Measurements from ENCODE around the gene CTNNB1.

The CTNNB1 gene

DNA sequence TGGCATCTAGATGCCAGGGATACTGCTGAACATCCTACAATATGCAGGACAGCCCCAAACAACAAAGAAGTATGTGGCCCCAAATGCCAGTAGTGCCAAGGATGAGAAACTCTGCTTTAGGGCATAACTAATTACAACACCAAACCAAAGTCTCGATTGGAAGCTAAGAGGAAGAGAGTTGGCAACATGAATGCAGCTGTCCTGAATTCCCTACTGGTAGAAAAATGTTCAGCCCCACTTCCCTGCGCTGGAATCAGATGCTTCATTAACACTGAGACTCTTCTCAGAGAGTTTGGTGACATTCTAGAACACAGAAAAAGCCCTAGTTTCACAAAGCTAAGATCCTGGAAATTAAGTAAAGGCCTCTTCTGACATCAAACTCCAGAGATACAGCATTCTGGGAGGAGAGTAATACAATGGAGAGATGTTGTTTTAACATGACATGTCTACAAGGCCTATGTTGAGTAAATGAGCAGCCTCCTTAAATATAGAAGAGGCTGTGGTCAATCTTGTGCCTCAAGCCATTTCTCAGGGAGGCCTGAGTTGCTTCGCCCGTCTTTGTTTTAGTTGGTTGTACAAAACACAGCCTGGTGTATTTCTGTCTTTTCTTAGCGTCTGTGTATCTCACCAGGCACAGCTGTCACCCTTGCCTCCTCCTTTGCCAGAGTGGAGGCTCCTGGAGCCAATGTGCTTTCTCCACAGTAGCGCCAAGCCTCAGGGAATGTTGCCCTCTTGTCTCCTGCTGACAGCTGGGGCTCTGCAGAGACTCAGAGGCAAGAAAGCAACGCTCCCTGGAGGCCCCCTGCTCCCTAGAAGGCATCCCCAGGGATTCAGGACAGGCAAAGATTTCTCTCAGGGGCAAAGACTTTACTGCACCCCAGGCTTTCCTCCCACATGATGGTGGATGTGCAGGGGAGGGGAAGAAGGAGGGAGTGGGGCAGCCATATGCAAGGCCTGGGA is 25.1 kb upstream of the CTNNB1 start:
- Histone ChIP-seq H3K9me3 (ENCODE audit: control insufficient read depth, low read depth, low read length) (no peaks in the 10 kb centered on the region), H3K36me3 (ENCODE audit: control insufficient read depth, low read depth, low read length) (no peaks in the 10 kb centered on the region), H3K4me1 (ENCODE audit: control insufficient read depth, low read depth, low read length) (no peaks in the 10 kb centered on the region), H3K27me3 (ENCODE audit: control insufficient read depth, insufficient read depth, low read length) (no peaks in the 10 kb centered on the region), H3K27ac (ENCODE audit: low read length) (no peak overlapping the region), H3K4me3 (ENCODE audit: low read length) (no peak overlapping the region), H3K9ac (ENCODE audit: low read length) (no peak overlapping the region)

DNA sequence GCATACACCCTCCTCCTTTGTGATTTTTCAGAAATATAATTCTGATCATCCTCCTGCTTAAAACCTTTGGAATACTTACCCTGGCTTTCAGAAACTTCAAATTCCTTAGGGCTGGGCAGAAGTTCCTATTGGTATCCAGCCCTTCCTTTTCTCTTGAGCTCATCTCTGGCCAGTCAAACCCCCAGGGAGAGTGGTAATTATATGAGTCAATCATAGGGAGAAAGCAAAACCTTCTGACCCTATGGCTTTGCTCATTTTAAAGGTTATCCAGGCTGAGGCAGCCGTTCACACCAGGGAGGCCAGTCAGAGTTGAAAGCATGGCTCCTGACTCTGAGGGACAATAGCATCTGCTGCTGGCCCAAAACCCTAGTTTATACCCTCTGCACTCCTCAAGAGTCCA is 23.9 kb upstream of the CTNNB1 start:
- no peaks in the 10 kb centered on the region for H3K9me3 ChIP-seq (ENCODE audit: control insufficient read depth, low read depth, low read length)
- H3K36me3 ChIP-seq (ENCODE audit: control insufficient read depth, low read depth, low read length): no peaks in the 10 kb centered on the region
- H3K9ac ChIP-seq (ENCODE audit: low read length): no peak overlapping the region
- no peak overlapping the region for H3K4me3 ChIP-seq (ENCODE audit: low read length)
- no peaks in the 10 kb centered on the region for H3K27me3 ChIP-seq (ENCODE audit: control insufficient read depth, insufficient read depth, low read length)
- H3K27ac ChIP-seq (ENCODE audit: low read length): no peak overlapping the region
- no peaks in the 10 kb centered on the region for H3K4me1 ChIP-seq (ENCODE audit: control insufficient read depth, low read depth, low read length)

DNA sequence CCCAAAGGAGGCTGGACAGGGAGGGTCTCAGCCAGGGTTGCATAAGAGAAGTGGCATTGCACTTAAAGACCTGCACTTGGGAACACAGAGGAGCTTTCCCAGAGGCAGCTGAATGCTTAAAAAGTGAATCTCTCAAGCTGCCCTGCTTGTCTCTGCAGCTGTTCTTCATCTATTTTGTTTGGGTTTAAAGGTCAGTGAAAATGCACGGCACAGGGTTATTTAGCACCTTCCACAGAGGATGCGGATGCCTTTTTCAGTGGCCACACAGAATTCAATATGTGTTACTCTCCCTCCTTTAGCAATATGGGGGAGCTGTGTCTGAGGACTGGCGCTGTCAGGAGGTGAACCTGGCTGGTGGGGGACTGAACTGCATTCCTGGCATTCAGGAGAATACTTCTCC is 22.7 kb upstream of the CTNNB1 start:
- no peak overlapping the region for H3K27ac ChIP-seq (ENCODE audit: low read length)
- H3K9me3 ChIP-seq (ENCODE audit: control insufficient read depth, low read depth, low read length): no peaks in the 10 kb centered on the region
- H3K36me3 ChIP-seq (ENCODE audit: control insufficient read depth, low read depth, low read length): no peaks in the 10 kb centered on the region
- no peak overlapping the region for H3K4me3 ChIP-seq (ENCODE audit: low read length)
- no peaks in the 10 kb centered on the region for H3K27me3 ChIP-seq (ENCODE audit: control insufficient read depth, insufficient read depth, low read length)
- no peak overlapping the region for H3K9ac ChIP-seq (ENCODE audit: low read length)
- no peaks in the 10 kb centered on the region for H3K4me1 ChIP-seq (ENCODE audit: control insufficient read depth, low read depth, low read length)

DNA sequence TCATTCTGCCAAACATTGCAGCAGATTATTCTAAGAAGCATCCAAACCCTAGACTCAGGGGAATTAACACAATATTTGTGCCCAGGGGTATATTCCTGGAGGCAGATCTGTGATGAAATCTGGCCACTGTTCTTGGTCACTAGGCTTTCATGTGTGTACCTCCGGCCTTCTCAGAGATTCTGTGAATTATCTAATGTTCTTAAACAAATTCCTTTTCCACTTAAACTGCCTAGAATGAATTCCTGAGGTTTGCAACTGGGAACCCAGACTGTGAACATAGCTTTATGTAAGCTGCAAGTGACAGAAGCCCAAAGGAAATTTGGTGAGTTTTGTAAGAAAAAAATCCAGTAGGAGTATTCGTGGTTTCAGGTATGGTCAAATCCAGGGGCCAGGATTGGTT is 20.7 kb upstream of the CTNNB1 start:
- Histone ChIP-seq H3K27ac (ENCODE audit: low read length) (no peak overlapping the region), H3K4me3 (ENCODE audit: low read length) (no peak overlapping the region), H3K4me1 (ENCODE audit: control insufficient read depth, low read depth, low read length) (no peaks in the 10 kb centered on the region), H3K36me3 (ENCODE audit: control insufficient read depth, low read depth, low read length) (no peaks in the 10 kb centered on the region), H3K27me3 (ENCODE audit: control insufficient read depth, insufficient read depth, low read length) (no peaks in the 10 kb centered on the region), H3K9ac (ENCODE audit: low read length) (no peak overlapping the region), H3K9me3 (ENCODE audit: control insufficient read depth, low read depth, low read length) (no peaks in the 10 kb centered on the region)

DNA sequence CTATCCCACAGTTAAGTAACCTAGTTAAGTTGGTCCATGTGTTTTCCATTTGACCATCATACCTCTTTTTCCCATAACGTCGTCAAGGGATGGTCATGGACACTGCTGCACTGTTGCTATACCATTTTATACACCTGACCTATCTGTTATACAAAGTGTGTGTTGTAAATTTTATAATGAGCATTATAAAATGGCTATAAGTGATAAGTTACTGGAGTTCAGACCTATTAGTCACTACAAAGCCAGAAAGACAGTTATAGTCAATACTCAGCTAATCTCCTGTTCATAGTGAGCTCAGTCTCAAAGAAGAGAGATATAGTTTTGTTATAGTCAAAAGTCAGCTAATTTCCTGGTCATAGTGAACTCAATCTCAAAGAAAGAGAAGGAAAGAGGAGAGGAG is 18.9 kb upstream of the CTNNB1 start:
- Histone ChIP-seq H3K4me3 (ENCODE audit: low read length) (no peak overlapping the region), H3K36me3 (ENCODE audit: control insufficient read depth, low read depth, low read length) (no peaks in the 10 kb centered on the region), H3K9ac (ENCODE audit: low read length) (no peak overlapping the region), H3K4me1 (ENCODE audit: control insufficient read depth, low read depth, low read length) (no peaks in the 10 kb centered on the region), H3K27me3 (ENCODE audit: control insufficient read depth, insufficient read depth, low read length) (no peaks in the 10 kb centered on the region), H3K9me3 (ENCODE audit: control insufficient read depth, low read depth, low read length) (no peaks in the 10 kb centered on the region), H3K27ac (ENCODE audit: low read length) (no peak overlapping the region)

DNA sequence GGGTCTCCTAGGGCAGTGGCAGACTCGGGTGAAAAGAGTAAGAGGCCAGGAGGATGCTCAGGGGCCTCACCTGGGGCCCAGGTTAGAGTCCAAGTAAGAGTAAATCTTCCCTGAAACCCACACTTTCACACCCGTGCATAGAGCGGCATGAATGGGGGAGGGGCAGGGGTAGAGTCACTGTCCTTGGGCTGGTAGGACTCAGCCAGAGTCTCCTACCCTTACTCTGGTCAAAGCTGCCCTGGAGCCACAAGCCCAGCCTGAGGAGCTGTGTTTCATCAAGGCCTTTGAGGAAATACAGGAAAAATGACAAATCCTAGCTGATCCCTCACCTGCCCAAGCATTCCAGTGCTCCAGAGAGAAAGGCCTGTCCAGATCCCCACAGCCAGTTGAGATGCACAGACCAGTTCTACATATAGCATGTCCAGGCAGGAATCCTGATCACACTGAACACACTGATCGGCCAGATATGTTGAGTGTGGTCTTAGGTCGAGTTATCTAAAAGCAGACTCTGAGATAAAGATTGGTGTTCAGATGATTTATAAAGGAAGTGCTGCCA is 16.7 kb upstream of the CTNNB1 start:
- no peak overlapping the region for H3K4me3 ChIP-seq (ENCODE audit: low read length)
- H3K36me3 ChIP-seq (ENCODE audit: control insufficient read depth, low read depth, low read length): no peaks in the 10 kb centered on the region
- no peaks in the 10 kb centered on the region for H3K27me3 ChIP-seq (ENCODE audit: control insufficient read depth, insufficient read depth, low read length)
- no peaks in the 10 kb centered on the region for H3K9me3 ChIP-seq (ENCODE audit: control insufficient read depth, low read depth, low read length)
- no peak overlapping the region for H3K9ac ChIP-seq (ENCODE audit: low read length)
- no peaks in the 10 kb centered on the region for H3K4me1 ChIP-seq (ENCODE audit: control insufficient read depth, low read depth, low read length)
- H3K27ac ChIP-seq (ENCODE audit: low read length): no peak overlapping the region

DNA sequence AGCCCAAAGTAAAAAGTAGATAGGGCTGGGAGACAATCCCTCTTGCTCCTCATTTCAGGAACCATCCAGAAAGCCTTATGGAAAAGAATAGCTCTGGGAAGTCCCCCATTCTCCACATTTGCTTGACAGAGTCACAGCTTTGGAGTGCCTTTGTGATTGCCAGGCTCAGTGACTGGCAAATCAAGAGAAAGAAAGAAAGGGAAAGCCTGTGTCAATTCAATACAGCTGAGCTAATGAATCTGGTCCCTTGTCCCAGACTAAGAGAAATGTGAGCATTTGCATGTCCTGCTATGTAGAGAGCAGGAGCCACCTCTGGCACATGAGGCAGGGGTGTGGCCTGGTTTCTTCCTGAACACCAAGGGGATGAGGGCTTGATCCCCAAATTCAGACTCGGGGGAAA is 14.9 kb upstream of the CTNNB1 start:
- H3K27me3 ChIP-seq (ENCODE audit: control insufficient read depth, insufficient read depth, low read length): no peaks in the 10 kb centered on the region
- H3K36me3 ChIP-seq (ENCODE audit: control insufficient read depth, low read depth, low read length): no peaks in the 10 kb centered on the region
- H3K4me1 ChIP-seq (ENCODE audit: control insufficient read depth, low read depth, low read length): no peaks in the 10 kb centered on the region
- H3K27ac ChIP-seq (ENCODE audit: low read length): no peak overlapping the region
- no peaks in the 10 kb centered on the region for H3K9me3 ChIP-seq (ENCODE audit: control insufficient read depth, low read depth, low read length)
- H3K4me3 ChIP-seq (ENCODE audit: low read length): no peak overlapping the region
- H3K9ac ChIP-seq (ENCODE audit: low read length): no peak overlapping the region

DNA sequence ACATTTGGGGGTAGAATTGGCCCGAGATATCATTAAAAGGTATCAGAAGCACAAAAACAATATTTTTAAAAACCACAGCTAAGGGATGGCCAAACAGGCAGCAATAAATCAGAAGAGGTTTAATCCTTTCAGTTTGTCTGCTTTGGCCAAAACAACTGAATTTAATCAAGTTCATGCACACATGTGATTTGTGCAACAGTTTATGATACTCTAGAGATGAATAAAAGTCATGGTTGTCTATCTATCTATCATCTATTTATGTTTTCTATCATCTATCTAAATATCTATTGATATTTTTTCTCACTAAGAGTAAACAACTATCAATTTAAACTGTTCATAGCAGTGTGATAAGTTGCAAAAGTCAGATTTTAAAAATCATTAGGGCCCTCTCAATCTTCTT is 13.0 kb upstream of the CTNNB1 start:
- Histone ChIP-seq H3K4me3 (ENCODE audit: low read length) (no peak overlapping the region), H3K27me3 (ENCODE audit: control insufficient read depth, insufficient read depth, low read length) (no peaks in the 10 kb centered on the region), H3K27ac (ENCODE audit: low read length) (no peak overlapping the region), H3K4me1 (ENCODE audit: control insufficient read depth, low read depth, low read length) (no peaks in the 10 kb centered on the region), H3K9me3 (ENCODE audit: control insufficient read depth, low read depth, low read length) (no peaks in the 10 kb centered on the region), H3K36me3 (ENCODE audit: control insufficient read depth, low read depth, low read length) (no peaks in the 10 kb centered on the region), H3K9ac (ENCODE audit: low read length) (no peak overlapping the region)

DNA sequence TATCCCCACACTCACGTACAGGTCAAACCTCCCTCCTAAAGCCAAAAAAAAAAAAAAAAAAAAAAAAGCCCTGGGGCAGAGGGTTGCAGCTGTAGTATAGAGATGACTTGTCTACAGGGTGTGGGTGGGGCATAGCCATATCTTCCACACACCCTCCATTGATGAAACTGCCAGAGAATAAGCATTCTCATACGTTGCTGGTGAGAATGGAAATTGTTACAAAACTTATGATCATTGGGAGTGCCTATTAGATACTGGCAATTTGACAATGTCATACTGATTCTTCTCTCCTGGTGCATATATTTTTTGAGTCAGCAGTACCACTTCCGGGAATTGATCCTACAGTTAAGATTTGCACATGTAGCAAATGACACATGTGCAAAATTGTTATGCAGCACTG is 11.0 kb upstream of the CTNNB1 start:
- Histone ChIP-seq H3K27me3 (ENCODE audit: control insufficient read depth, insufficient read depth, low read length) (no peaks in the 10 kb centered on the region), H3K9me3 (ENCODE audit: control insufficient read depth, low read depth, low read length) (no peaks in the 10 kb centered on the region), H3K27ac (ENCODE audit: low read length) (no peak overlapping the region), H3K36me3 (ENCODE audit: control insufficient read depth, low read depth, low read length) (no peaks in the 10 kb centered on the region), H3K4me1 (ENCODE audit: control insufficient read depth, low read depth, low read length) (no peaks in the 10 kb centered on the region), H3K9ac (ENCODE audit: low read length) (no peak overlapping the region), H3K4me3 (ENCODE audit: low read length) (no peak overlapping the region)

DNA sequence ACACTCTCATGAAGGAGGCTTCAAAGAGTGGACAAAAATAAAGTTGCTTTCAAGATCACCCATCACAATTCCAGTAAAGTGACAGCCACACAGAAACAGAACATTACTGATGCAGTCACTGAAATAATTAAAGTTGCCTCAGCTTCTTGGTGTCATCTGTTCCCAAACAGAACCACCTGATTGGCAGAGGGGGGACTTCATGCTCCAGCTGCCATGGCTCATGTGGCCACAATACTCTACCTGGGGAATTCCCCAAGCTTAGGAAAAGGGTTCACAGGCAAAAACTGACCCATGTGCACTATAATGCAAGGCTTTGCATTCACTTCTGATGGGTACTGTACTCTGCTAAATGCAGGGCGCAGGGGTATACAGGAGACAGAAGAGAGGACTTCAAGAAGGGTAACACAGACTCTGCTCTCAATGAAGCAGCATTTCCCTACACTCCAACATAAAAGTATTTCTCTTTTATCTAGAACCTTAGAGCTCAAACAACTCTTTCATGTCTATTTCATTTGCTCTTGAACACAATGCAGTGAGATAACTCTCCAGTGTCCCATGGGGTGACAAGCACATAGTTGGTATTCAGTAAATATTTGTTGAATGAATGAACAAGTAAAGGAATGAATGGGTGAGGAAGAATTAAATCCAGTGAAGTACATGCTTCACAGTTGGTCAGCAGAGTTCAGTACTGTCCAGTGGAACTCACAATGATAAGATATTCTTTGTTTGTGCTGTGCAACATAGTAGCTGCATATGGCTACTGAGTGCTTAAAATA is 8.6 kb upstream of the CTNNB1 start:
- no peaks in the 10 kb centered on the region for H3K9me3 ChIP-seq (ENCODE audit: control insufficient read depth, low read depth, low read length)
- H3K27me3 ChIP-seq (ENCODE audit: control insufficient read depth, insufficient read depth, low read length): no peaks in the 10 kb centered on the region
- H3K27ac ChIP-seq (ENCODE audit: low read length): no peak overlapping the region
- H3K36me3 ChIP-seq (ENCODE audit: control insufficient read depth, low read depth, low read length): no peaks in the 10 kb centered on the region
- no peaks in the 10 kb centered on the region for H3K4me1 ChIP-seq (ENCODE audit: control insufficient read depth, low read depth, low read length)
- H3K4me3 ChIP-seq (ENCODE audit: low read length): no peak overlapping the region
- no peak overlapping the region for H3K9ac ChIP-seq (ENCODE audit: low read length)

DNA sequence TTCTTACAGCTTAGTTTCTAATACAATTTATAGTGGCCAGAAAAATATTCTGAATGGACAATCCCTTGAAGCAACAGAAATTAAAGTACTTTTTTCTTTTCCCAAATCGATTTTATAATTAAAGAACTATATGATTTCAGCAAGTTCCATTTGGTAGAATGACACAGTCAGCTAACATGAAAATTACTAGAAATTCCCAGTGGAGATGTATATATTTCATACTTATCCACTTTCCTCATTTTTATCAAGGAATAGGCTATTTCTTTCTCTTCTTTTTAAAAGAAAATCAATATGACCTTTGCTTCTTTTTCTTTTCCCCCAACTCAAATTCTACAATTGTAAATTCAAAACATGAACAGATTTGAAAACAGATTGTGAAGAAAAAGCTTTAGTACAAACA is 6.4 kb upstream of the CTNNB1 start:
- Histone ChIP-seq H3K9me3 (ENCODE audit: control insufficient read depth, low read depth, low read length) (no peaks in the 10 kb centered on the region), H3K9ac (ENCODE audit: low read length) (no peak overlapping the region), H3K4me1 (ENCODE audit: control insufficient read depth, low read depth, low read length) (no peaks in the 10 kb centered on the region), H3K27ac (ENCODE audit: low read length) (no peak overlapping the region), H3K4me3 (ENCODE audit: low read length) (no peak overlapping the region), H3K36me3 (ENCODE audit: control insufficient read depth, low read depth, low read length) (no peaks in the 10 kb centered on the region), H3K27me3 (ENCODE audit: control insufficient read depth, insufficient read depth, low read length) (peaks cover 6% of the 10 kb centered on the region)
